NK-92 (cell line): ENCODE results near the gene SERPINA3.
"Not testable (repeated sequence)": the region's sequence is repeated elsewhere in the genome, so short reads cannot be mapped to it uniquely, and the experiment has no call there.

ENCODE experiments used
- DNase-seq: peaks from one replicate; lab custom pipeline; 2025; ENCODE audit not compliant: unreplicated experiment; lab: John Stamatoyannopoulos, UW

Gene SERPINA3

GRCh38 chr14:94612174-94612573 lies at the start of gene SERPINA3:
Gene SERPINA3, plus strand, starts transcription at chr14:94612391. Its CDS starts 2,051 bp downstream, at chr14:94614442.
- DNase-seq, result no peak

- no peak for DNase-seq
These were observed 49.0 kb upstream of the SERPINA3 start for GRCh38 chr14:94562941-94563883.

GRCh38 chr14:94564381-94564780 lies 47.8 kb upstream of the SERPINA3 start:
- no peak for DNase-seq

GRCh38 chr14:94568186-94568585 lies 44.0 kb upstream of the SERPINA3 start:
- no peak for DNase-seq

- DNase-seq, result no peak
These were observed 42.7 kb upstream of the SERPINA3 start for GRCh38 chr14:94569381-94570001.

GRCh38 chr14:94570002-94570400 lies 42.2 kb upstream of the SERPINA3 start:
- no peak for DNase-seq

GRCh38 chr14:94570440-94570839 lies 41.8 kb upstream of the SERPINA3 start:
- no peak for DNase-seq

- no peak for DNase-seq
These were observed 40.8 kb upstream of the SERPINA3 start for GRCh38 chr14:94571395-94571794.

- DNase-seq, result no peak
These were observed 40.2 kb upstream of the SERPINA3 start for GRCh38 chr14:94571950-94572349.

- DNase-seq, result no peak
These were observed 39.4 kb upstream of the SERPINA3 start for GRCh38 chr14:94572637-94573303.

- DNase-seq, result no peak
These were observed 38.5 kb upstream of the SERPINA3 start for GRCh38 chr14:94573475-94574277.

- DNase-seq, result no peak
These were observed 37.9 kb upstream of the SERPINA3 start for GRCh38 chr14:94574336-94574735.

- no peak for DNase-seq
These were observed 36.2 kb upstream of the SERPINA3 start for GRCh38 chr14:94575730-94576585.

- DNase-seq, result not testable (repeated sequence)
These were observed 34.7 kb upstream of the SERPINA3 start for GRCh38 chr14:94577472-94577871.

GRCh38 chr14:94578712-94579111 lies 33.5 kb upstream of the SERPINA3 start:
- DNase-seq, result no peak

GRCh38 chr14:94581127-94581999 lies 30.8 kb upstream of the SERPINA3 start, which contains the start of gene SERPINA5:
Gene SERPINA5, plus strand, starts transcription at chr14:94581426. Its CDS starts 5,937 bp downstream, at chr14:94587363.
- DNase-seq, result no peak

GRCh38 chr14:94582199-94582750 lies 29.9 kb upstream of the SERPINA3 start:
- DNase-seq, result no peak

- no peak for DNase-seq
These were observed 29.3 kb upstream of the SERPINA3 start for GRCh38 chr14:94582851-94583250.

- DNase-seq, result no peak
These were observed 28.6 kb upstream of the SERPINA3 start for GRCh38 chr14:94583557-94583956.
